Activated T-helper 17 cell treated with anti-CD3 and anti-CD28 coated beads, Interleukin-2, amount 50 U/mL, for 72 hours (primary cell): ENCODE data around the gene AHSG. TPM values are rescaled to one million over a fixed set of nuclear protein-coding genes. Genes with fewer than 3 reads are reported as not detected.
A peak's percentile ranks its signal among the peaks of the same experiment; 100 is the strongest.
"Not testable (repeated sequence)": the region's sequence is repeated elsewhere in the genome, so short reads cannot be mapped to it uniquely, and the experiment has no call there.

Experiments
- ATAC-seq: fragments of 150-1000 bp; cut with Tn5 transposase; replicated peaks from 2 replicates; pipeline ENCODE4 v1.10.0; 2021; ENCODE audit warnings: mild to moderate bottlenecking, moderate library complexity
- H3K27ac Mint-ChIP-seq: one replicate; pipeline ENCODE4 v1.8.0; 2022; ENCODE audit warnings: mixed read lengths
- H3K27me3 Mint-ChIP-seq: one replicate; pipeline ENCODE4 v1.8.0; 2022; ENCODE audit warnings: mixed read lengths
- H3K36me3 Mint-ChIP-seq: one replicate; pipeline ENCODE4 v1.8.0; 2022; ENCODE audit warnings: low read depth, mild to moderate bottlenecking, mixed read lengths
- H3K4me1 Mint-ChIP-seq: one replicate; pipeline ENCODE4 v1.8.0; 2022; ENCODE audit warnings: mixed read lengths
- H3K4me3 Mint-ChIP-seq: one replicate; pipeline ENCODE4 v1.8.0; 2022; ENCODE audit warnings: mild to moderate bottlenecking, mixed read lengths
- H3K9me3 Mint-ChIP-seq: one replicate; pipeline ENCODE4 v1.8.0; 2022; ENCODE audit warnings: mixed read lengths
- total RNA-seq, 2 donors: library from RNA; stranded (reverse); gene quantifications; one replicate each; pipeline ENCODE4 v1.2.3, GENCODE V29; 2022

AHSG gene, protein sequence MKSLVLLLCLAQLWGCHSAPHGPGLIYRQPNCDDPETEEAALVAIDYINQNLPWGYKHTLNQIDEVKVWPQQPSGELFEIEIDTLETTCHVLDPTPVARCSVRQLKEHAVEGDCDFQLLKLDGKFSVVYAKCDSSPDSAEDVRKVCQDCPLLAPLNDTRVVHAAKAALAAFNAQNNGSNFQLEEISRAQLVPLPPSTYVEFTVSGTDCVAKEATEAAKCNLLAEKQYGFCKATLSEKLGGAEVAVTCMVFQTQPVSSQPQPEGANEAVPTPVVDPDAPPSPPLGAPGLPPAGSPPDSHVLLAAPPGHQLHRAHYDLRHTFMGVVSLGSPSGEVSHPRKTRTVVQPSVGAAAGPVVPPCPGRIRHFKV
- not detected for total RNA-seq

- Mint-ChIP-seq H3K27ac (peak within 1 kb of the TSS; percentile 31), H3K4me3 (no peak within 1 kb of the TSS), H3K27me3 (peaks cover 15% of the 10 kb centered on the region), H3K9me3 (no peaks in the 10 kb centered on the region), H3K4me1 (peaks cover 15% of the 10 kb centered on the region), H3K36me3 (no peaks in the 10 kb centered on the region)
- no peak for ATAC-seq
These were observed at the start of gene AHSG for GRCh38 chr3:186612721-186613636. AHSG (plus strand) TSS chr3:186613060; CDS start chr3:186613142, 82 bp downstream.

GRCh38 chr3:186564586-186564985, 48.3 kb upstream of the AHSG start:
- no peak for ATAC-seq
- Mint-ChIP-seq H3K4me1 (peaks cover 19% of the 10 kb centered on the region), H3K4me3 (peak overlapping the region; percentile 17), H3K27ac (peak overlapping the region; percentile 66), H3K9me3 (no peaks in the 10 kb centered on the region), H3K36me3 (peaks cover 44% of the 10 kb centered on the region), H3K27me3 (no peaks in the 10 kb centered on the region)

DNA sequence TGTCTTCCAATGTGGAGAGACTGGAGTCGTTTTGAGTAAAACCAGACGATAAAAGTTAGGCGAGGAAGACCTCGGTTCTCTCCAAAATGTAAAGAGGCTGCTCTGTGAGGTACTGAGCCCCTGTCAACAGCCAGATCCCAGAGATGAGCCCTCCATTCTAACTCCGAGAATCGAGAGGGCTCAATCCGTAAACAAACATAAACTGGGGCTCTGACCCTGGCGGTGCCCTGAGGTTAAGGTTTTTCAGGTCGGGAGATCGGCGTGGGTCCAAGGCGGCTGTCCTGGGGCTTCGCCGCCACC, 46.1 kb upstream of the AHSG start:
- H3K4me3 Mint-ChIP-seq, result peak overlapping the region; percentile 97
- peaks cover 44% of the 10 kb centered on the region for H3K36me3 Mint-ChIP-seq
- no peaks in the 10 kb centered on the region for H3K9me3 Mint-ChIP-seq
- H3K27me3 Mint-ChIP-seq, result no peaks in the 10 kb centered on the region
- peaks cover 27% of the 10 kb centered on the region for H3K4me1 Mint-ChIP-seq
- no peak for ATAC-seq
- peak overlapping the region; percentile 86 for H3K27ac Mint-ChIP-seq

DNA sequence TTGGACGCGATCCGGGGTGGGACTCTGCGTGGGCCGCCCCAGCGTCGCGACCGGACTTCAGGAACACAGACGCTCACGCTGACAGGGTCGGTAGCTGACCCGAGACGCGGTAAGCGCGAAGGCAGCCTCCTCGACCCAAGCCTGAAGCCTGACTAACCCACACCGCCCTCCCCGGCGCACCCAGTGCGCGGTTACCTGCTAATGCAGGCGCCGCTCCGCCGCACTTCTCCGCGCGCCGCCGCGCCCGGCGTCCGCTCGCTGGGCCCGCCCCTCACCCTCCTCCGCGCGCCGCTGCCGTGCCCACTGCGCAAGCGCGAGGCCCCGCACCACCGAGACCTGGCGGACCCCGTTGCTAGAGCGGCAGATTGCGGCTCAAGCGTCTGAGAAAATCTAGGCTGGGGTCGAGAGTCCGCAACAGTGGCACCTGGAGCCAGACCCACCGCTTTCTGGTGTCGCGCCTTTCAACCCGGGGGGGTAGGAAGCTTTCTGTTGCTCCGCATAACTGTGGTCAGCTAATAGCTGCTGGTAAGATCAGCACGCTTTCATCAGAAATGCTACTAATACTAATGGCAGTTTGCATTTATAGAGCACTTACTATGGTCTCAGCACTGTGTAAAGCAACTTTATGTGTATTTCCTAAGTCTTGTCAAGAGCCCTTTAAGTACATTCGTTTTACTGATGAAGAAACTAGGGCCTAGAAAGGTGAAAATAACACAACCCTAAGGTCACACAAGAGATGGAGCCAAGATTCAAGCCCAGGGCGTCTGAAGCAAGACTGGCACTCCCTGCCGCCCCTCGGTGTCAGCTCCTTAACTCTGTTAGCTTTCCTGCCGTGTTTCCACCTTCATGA, 45.6 kb upstream of the AHSG start, which contains the start of gene TBCCD1:
TBCCD1 (minus strand) TSS at position 268 of the 850 bp plus-strand sequence. CDS start 3,010 bp downstream, outside the sequence.
- H3K9me3 Mint-ChIP-seq, result no peaks in the 10 kb centered on the region
- peak within 1 kb of the TSS; percentile 86 for H3K27ac Mint-ChIP-seq
- peak; percentile 60 for ATAC-seq
- H3K36me3 Mint-ChIP-seq, result peaks cover 44% of the 10 kb centered on the region
- H3K4me3 Mint-ChIP-seq, result peak within 1 kb of the TSS; percentile 97
- no peaks in the 10 kb centered on the region for H3K27me3 Mint-ChIP-seq
- peaks cover 26% of the 10 kb centered on the region for H3K4me1 Mint-ChIP-seq

DNA sequence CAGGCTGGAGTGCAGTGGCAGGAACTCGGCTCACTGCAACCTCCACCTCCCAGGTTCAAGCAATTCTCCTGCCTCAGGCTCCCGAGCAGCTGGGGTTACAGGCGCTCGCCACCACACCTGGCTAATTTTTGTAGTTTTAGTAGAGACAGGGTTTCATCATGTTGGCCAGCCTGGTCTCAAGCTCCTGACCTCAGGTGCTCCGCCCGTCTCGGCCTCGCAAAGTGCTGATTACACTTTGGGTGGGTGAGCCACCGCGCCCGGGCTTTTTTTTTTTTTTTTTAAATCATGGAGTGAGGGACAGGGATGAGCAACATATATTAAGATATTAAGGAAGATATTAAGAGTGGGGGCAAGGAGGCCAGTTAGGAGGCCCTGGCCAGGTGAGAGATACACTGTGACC, 43.5 kb upstream of the AHSG start:
- H3K9me3 Mint-ChIP-seq, ATAC-seq, H3K27me3 Mint-ChIP-seq: not testable (repeated sequence)
- H3K4me3 Mint-ChIP-seq, result peak overlapping the region; percentile 97
- H3K36me3 Mint-ChIP-seq, result peaks cover 44% of the 10 kb centered on the region
- peaks cover 26% of the 10 kb centered on the region for H3K4me1 Mint-ChIP-seq
- H3K27ac Mint-ChIP-seq, result peak overlapping the region; percentile 97

GRCh38 chr3:186569779-186570095, 43.1 kb upstream of the AHSG start:
- no peaks in the 10 kb centered on the region for H3K9me3 Mint-ChIP-seq
- peak overlapping the region; percentile 97 for H3K4me3 Mint-ChIP-seq
- ATAC-seq, result no peak
- peaks cover 48% of the 10 kb centered on the region for H3K36me3 Mint-ChIP-seq
- peak overlapping the region; percentile 97 for H3K27ac Mint-ChIP-seq
- no peaks in the 10 kb centered on the region for H3K27me3 Mint-ChIP-seq
- peaks cover 25% of the 10 kb centered on the region for H3K4me1 Mint-ChIP-seq

- peak; percentile 93 for ATAC-seq
- peaks cover 53% of the 10 kb centered on the region for H3K36me3 Mint-ChIP-seq
- H3K9me3 Mint-ChIP-seq, result no peaks in the 10 kb centered on the region
- no peaks in the 10 kb centered on the region for H3K27me3 Mint-ChIP-seq
- H3K4me3 Mint-ChIP-seq, result peak within 1 kb of the TSS; percentile 97
- H3K4me1 Mint-ChIP-seq, result peaks cover 25% of the 10 kb centered on the region
- H3K27ac Mint-ChIP-seq, result peak within 1 kb of the TSS; percentile 97
These were observed 42.5 kb upstream of the AHSG start, which contains the start of gene DNAJB11 for GRCh38 chr3:186570096-186570940. DNAJB11 (plus strand) TSS chr3:186570720; CDS start chr3:186570898, 178 bp downstream.

- H3K36me3 Mint-ChIP-seq, result peaks cover 61% of the 10 kb centered on the region
- ATAC-seq, result no peak
- peaks cover 30% of the 10 kb centered on the region for H3K4me1 Mint-ChIP-seq
- H3K4me3 Mint-ChIP-seq, result peak overlapping the region; percentile 97
- no peaks in the 10 kb centered on the region for H3K27me3 Mint-ChIP-seq
- H3K27ac Mint-ChIP-seq, result peak overlapping the region; percentile 97
- H3K9me3 Mint-ChIP-seq, result no peaks in the 10 kb centered on the region
These were observed 41.8 kb upstream of the AHSG start for GRCh38 chr3:186570941-186571643.

DNA sequence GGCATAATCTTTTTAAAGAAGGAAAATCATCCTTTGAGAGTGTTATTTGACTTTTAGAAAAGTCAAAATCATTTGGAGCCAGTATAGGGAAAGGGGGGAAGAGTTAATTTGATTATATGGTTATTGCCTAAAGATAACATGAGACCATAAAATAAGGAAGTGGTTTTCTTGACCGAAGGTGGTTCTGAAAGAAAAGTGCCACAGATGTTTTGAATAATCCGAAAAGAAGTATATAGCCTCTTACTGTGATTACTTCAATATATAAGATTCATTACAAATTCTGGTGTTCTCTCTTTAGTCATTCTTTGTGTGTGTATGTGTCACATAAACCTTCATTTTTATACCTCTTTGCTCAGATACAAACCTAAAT, 41.2 kb upstream of the AHSG start:
- Mint-ChIP-seq H3K27me3 (no peaks in the 10 kb centered on the region), H3K9me3 (no peaks in the 10 kb centered on the region), H3K4me1 (peaks cover 30% of the 10 kb centered on the region), H3K36me3 (peaks cover 66% of the 10 kb centered on the region), H3K27ac (peak overlapping the region; percentile 97), H3K4me3 (peak overlapping the region; percentile 97)
- ATAC-seq, result no peak

DNA sequence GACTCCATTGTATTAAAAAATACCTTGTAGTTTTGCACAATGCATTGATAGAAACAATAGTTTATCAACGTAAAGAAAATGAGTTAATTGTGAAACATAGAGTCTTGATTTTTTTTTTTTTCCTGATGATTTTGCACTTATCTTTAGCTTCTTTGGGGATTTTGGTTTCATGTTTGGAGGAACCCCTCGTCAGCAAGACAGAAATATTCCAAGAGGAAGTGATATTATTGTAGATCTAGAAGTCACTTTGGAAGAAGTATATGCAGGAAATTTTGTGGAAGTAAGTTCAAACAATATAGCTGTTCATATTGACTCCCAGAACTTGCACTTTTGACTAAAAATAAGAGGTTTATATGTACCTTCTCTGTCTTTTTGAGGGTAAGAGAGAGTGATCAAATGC, 35.3 kb upstream of the AHSG start:
- Mint-ChIP-seq H3K4me3 (no peak overlapping the region), H3K27ac (no peak overlapping the region), H3K9me3 (no peaks in the 10 kb centered on the region), H3K27me3 (no peaks in the 10 kb centered on the region), H3K36me3 (peaks cover 100% of the 10 kb centered on the region), H3K4me1 (peaks cover 13% of the 10 kb centered on the region)
- no peak for ATAC-seq

DNA sequence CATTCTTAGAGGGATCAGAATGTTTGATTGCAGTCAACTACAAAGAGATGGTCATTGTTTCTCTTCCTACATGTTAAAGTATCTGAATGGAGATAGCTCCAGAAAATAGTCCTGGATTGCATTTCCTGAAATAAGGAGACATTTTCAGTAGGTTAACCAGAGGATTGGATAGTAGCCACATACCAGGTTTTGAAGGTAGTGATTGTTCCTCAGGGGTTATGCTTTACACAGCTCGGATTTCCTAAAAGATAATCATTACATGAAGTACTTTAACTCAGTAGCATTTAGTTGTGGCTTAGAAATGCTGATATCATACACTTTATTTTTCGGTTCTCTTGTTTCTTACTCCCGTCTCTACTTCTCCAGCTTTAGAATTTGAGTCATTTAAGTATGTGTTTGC, 32.1 kb upstream of the AHSG start:
- peaks cover 1% of the 10 kb centered on the region for H3K4me1 Mint-ChIP-seq
- no peak overlapping the region for H3K4me3 Mint-ChIP-seq

GRCh38 chr3:186582541-186582940, 30.3 kb upstream of the AHSG start:
- H3K4me1 Mint-ChIP-seq, result no peaks in the 10 kb centered on the region
- no peaks in the 10 kb centered on the region for H3K27me3 Mint-ChIP-seq
- H3K4me3 Mint-ChIP-seq, result no peak overlapping the region
- H3K36me3 Mint-ChIP-seq, result peaks cover 90% of the 10 kb centered on the region
- no peak for ATAC-seq
- H3K27ac Mint-ChIP-seq, result no peak overlapping the region
- no peaks in the 10 kb centered on the region for H3K9me3 Mint-ChIP-seq

More for the DNA sequence above, 32.1 kb upstream of the AHSG start:
- Mint-ChIP-seq H3K27me3 (no peaks in the 10 kb centered on the region), H3K9me3 (no peaks in the 10 kb centered on the region), H3K36me3 (peaks cover 100% of the 10 kb centered on the region), H3K27ac (no peak overlapping the region)
- ATAC-seq, result no peak

- Mint-ChIP-seq H3K27me3 (no peaks in the 10 kb centered on the region), H3K4me3 (no peak overlapping the region), H3K27ac (peak overlapping the region; percentile 36), H3K36me3 (peaks cover 78% of the 10 kb centered on the region), H3K4me1 (peaks cover 6% of the 10 kb centered on the region), H3K9me3 (no peaks in the 10 kb centered on the region)
- ATAC-seq, result peak; percentile 69
These were observed 29.0 kb upstream of the AHSG start for GRCh38 chr3:186583831-186584230.
